GM19035 (cell line): ENCODE measurements around the gene KIAA1191.
"Not testable (repeated sequence)": the region's sequence is repeated elsewhere in the genome, so short reads cannot be mapped to it uniquely, and the experiment has no call there.

Experiments used
- ATAC-seq: cut with Tn5 transposase; IDR thresholded peaks from one replicate; pipeline ENCODE4 v1.9.1; 2021; ENCODE audit not compliant: unreplicated experiment

KIAA1191 gene, protein sequence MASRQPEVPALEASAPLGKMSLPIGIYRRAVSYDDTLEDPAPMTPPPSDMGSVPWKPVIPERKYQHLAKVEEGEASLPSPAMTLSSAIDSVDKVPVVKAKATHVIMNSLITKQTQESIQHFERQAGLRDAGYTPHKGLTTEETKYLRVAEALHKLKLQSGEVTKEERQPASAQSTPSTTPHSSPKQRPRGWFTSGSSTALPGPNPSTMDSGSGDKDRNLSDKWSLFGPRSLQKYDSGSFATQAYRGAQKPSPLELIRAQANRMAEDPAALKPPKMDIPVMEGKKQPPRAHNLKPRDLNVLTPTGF

DNA sequence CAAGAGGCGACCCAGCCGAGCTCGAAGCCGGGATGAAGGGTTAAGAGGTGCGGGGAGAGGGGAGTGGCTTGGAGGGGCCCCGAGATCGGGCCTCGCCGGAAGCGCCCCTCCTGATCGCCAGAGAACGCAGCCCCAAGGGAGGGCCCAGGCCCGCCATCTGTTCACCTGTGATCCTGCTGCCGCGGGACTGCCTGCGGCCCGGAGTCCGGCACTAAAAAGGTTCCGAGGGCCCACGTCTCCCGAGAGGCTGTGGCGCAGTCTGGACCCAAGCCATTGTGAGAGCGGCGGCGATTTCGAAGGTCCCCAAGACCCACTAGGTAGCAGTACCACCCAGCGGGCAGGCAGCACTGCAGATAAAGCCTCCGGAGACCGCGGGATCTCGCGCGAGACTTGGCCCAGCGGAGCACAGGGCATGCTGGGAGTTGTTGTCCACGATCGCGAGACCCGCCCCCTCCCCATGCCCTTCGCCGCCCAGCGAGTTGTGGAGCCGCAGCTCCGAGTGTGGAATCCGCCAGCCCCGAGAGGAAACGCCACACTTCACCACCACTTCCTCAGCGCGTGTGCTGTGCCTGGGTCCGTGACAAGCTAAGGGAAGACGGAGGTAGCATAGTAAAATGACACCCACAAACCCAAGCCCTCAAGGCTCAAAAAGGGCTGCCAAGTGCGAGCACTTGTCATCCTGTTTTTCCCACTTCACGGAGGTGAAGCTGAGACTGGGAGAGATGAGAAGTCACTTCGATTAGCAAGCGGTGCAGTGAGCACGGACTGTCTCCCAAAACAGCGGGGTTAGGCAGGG, at the start of gene KIAA1191:
TSS of gene KIAA1191 (minus strand) at position 328 of the 796 bp plus-strand sequence. CDS start 2,256 bp downstream, outside the sequence.
- ATAC-seq: peak; percentile 86

DNA sequence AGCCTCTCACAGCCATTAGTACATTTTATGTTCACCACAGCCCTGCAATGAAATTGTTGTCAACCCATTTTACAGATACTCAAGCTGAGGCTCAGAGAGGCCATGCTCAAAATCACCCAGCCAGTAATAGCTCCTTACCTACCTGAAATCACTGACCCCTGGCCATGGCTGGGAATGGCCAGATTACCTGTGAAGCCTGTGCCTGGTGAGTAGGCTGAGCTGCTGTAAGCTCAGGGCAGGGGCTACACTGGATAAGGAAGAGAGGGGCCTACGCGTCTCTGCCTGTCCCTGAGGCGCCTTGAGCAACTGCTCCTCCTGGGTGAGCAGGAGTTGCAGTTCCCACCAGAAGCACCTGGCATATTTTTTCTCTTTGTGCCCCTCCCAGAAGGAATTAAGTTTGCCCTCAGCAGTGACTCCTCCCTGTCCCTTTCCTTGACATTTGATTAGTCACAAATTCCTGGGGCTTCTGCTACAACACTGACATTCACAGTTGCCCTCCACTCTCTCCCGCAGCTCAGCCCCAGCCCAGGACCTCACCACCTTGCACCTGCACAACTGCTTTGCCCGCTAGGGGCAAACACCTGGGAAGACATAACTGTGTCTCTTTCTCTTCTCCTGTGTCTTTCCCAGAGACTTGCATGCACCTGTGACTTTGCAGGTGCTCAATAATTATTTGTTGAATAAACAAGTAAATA, 49.1 kb upstream of the KIAA1191 start:
- no peak for ATAC-seq

DNA sequence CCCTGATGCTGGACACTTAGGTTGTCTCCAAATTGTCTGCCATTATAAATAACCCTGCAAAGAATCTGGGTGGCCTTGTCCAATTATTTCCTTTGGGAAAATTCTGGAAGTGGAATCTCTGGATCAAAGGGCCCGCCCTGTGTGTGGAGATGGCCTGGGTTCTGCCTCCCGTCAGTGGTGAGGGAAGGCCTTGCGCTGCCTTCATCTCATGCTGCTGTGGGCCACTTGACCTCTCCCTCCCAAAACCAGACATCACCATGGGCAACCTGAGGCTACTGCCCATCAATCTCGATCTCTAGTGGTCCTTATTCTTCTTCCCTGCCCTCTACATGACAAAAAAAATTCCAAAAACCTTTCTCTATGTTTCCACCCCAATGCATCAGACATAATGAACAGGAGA, 48.2 kb upstream of the KIAA1191 start:
- ATAC-seq: no peak

DNA sequence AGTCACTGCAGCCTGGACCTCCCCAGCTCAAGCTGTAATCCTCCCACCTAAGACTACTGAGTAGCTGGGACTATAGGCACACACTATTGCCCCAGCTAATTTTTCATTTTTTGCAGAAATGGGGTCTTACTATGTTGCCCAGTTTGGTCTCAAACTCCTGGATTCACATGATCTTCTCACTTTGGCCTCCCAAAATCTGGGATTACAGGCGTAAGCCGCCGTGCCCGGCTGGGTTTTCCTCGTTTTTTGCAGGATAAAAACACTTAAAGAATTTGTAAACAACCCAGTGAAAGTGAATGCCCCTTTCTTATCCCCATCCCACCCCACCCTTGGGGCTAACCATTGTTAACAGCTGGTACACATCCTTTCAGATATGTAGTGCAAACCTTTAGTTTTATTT, 47.0 kb upstream of the KIAA1191 start:
- ATAC-seq: no peak

DNA sequence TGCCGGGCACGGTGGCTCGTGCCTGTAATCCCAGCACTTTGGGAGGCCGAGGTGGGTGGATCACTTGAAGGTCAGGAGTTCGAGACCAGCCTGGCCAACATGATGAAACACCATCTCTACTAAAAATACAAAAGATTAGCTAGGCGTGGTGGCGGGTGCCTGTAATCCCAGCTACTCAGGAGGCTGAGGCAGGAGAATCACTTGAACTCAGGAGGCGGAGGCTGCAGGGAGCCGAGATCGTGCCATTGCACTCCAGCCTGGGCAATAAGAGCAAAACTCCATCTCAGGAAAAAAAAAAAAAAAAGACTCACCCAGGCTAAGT, 46.6 kb upstream of the KIAA1191 start:
- ATAC-seq: not testable (repeated sequence)

DNA sequence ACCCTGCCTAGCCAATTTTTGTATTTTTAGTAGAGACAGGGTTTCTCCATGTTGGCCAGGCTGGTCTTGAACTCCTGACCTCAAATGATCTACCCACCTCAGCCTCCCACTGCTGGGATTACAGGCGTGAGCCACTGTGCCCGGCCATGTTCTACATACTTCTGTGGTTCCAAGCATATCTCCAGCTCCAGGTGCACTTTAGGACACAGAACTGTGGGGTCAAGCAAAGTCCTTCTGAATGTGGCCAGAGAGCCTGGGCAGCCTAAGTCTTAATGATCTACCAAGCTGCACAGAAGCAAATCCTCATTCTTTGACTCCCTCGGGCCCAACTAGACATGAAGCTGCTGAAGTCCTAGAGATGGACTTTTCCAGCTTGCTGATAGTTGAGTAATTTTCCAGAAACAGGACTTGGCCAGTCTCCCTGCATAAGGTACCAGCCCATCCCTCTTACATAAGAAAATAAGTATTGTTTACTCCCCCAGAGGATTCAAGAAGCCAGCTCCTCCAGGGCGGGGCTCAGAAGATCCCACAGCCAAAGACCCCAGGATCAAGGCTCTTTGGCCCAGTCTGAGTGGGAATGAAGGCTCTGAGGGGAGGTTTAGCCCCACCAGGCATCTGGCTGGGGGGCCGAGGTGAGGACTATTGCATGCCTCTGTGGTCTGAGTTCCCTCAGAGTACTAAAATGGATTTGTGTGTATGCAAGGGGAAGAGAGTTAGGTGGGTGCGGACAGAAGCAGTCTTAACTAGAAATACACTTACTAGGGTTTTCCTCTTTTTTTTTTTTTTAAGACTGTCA, 46.1 kb upstream of the KIAA1191 start:
- no peak for ATAC-seq

DNA sequence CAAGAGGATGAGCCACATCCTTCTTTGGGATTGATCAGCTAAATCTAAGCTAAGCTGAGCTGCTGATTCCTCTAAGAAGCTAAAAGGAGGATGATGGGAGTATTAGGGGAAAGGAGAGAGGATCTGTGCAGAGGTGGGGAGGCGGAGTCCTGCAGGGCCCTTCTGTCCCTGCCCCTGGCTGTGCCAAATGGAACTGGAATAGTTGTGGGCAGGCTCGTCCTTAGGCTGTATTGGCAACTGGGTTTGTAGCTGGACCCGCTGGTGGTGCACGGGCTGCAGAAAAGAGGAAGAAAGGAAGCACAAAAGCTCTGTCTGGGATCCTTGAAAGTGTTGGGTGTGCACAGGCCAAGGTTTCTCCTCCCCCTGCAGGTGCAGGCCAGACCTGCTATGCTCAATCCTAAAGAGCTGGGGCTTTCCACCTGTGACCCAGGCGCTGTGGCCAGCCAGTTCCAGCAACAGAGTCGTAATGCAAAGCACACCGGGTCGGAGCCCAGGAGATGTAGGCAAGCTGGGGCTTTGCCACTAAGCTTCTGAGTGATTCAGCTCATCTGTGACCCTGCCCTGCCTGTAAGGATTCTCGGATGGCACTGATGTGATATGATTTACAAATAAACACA, 45.0 kb upstream of the KIAA1191 start:
- ATAC-seq: no peak

DNA sequence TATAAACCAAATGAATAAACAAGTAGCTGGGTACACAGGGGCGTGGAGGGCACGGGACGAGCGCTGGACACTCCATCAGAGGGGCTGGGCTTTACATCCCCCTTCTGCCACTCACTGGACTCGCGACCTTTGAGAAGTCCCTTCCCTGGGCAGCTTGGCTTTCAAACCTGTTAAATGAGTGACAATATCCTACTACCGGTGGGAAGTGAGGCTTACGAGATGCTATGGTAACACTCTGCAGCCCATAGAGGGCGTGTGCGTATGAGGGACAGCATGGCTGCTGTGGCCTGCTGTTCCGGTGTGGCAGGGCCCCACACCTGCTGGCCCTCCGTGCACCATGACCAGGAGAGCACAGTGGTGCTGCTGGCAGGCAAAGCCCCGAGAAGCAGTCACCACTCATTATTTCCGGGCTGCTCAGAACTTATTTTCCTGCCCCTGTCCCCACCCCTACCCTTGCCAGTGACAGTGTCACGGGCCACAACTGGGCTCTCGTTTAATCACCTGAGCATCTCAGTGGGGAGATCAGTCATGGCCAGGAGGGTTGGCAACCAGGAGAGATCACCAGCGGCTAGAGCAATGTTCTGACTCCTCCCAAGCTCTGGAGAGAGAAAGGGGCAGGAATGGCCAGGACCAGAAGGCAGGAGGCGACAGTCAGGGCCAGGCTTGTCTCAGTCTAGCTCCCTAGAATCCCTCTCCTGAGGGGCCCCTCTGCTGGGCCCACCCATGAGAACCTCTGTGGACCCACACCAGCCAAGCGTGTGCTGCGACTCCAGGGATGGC, 44.3 kb upstream of the KIAA1191 start:
- ATAC-seq: no peak

DNA sequence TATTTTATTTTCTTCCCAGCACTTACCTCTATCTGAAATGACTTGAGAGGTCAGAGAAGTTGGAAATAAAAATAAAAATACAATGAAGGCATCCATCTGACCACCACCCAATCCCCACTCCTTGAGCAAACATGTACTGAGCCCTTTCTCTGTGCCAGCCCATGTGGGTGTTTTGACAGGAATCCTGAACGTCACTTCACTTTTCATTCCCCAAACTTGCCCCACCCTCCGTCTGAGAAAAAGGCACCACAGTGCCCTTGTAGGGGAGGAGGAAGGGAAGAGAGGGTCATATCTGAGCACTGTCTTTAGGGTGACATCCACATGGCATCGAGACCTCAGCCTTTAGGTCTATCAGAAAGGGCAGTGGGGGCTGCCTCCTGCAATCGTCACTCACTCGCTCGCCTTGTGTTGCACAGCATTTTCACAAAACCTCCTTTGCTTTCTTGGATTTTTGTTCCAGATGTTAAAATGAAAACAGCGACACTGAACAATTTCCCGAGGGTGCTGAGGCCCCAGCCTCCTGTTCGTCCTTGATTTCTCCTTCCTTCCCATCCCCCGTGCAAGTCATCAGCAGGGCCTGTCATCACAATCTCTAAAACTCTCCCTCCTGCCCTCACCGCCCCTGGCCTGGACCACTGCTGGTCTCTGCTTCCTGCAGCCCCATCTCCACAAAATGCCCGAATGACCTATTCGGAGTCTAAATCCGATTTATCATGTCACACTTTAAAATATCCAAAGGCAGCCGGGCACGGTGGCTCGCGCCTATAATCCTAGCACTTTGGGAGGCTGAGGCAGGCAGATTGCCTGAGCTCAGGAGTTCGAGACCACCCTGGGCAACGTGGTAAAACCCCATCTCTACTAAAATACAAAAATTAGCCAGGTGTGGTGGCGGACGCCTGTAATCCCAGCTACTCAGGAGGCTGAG, 40.0 kb upstream of the KIAA1191 start:
- ATAC-seq: no peak

DNA sequence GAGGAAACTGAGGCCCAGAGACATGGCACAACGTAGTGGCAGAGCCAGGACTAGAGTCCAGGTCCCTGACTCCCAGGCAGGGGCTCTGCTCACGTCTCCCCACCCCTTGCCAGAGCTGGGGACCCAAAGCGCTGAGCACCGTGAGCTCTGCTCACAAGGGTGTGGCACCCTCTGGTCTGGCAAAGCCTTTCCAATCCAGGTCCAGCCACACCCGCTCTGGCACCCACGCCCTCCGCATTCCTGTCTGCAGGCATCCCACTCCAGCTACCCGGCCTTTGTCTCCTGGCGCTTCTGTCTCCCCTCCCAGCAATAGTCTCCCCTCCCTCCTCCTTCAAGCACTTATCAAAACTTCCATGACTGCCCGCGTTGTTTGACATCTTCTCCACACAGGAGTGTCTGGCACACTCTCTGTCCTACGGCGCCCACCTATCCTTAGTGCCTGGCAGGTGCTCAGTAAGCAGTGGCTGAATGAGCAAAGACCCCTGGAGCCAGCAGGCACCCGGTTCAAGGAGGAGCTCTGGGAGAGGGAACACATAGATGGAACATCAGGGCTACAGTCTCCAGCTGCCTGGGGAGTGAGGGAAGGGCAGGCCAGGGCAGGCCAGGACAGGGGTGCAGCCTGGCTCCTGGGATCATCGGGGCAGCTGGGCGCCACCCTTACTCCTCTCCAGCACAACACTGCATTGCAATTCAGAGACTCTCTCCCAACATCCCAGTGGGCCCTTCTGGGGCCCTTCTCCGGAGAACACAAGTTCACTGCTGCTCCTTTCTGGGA, 39.0 kb upstream of the KIAA1191 start:
- no peak for ATAC-seq

DNA sequence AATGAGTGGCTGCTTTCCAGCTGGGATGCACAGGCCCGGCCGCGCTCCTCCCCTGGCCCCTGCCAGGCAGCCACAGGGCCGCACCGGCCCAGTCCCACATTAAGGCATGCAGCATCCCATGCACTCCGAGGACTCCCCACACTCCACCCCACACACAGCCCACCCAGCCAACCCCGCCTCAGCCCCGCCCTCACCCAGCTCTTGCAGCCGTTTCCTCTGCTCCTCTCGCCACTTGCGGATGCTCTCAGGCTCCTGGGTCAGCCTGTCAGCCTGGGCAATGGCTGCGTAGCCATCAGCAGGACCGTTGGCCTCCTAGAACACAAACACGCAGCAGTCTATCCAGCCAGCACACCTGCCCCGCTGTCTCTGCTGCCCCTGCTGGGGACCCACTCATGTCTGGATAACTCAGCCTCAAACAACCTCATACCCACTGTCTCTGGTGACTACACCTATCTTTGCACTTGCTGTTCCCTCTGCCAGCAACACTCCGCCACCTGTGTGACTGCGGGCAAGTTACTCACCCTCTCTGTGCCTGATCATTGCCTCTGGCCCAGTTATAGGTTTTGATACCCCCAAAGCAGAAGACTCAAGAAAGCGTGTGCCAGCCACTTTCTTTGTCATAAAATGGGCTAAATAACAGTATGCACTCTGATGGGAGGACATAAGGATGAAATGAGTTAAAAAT, 36.3 kb upstream of the KIAA1191 start:
- no peak for ATAC-seq

DNA sequence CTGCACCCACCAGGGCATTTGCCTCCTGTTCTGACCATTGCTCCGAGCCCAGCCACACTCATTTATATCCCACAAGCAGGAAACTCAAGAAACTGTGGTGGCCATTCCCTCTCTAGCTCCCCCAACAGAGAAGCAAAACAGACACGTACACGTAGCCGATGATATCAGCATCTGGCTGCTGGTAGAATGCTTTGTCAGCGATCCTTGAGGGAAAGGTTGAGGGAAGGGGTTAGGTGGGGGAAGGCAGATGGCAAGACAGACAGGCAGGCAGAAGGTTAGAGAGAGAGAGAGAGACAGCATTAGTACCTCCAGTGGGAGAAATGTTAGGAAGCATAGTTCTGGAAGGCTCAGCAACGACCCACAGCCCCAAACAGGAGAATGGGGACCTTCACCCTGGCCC, 34.8 kb upstream of the KIAA1191 start:
- no peak for ATAC-seq

DNA sequence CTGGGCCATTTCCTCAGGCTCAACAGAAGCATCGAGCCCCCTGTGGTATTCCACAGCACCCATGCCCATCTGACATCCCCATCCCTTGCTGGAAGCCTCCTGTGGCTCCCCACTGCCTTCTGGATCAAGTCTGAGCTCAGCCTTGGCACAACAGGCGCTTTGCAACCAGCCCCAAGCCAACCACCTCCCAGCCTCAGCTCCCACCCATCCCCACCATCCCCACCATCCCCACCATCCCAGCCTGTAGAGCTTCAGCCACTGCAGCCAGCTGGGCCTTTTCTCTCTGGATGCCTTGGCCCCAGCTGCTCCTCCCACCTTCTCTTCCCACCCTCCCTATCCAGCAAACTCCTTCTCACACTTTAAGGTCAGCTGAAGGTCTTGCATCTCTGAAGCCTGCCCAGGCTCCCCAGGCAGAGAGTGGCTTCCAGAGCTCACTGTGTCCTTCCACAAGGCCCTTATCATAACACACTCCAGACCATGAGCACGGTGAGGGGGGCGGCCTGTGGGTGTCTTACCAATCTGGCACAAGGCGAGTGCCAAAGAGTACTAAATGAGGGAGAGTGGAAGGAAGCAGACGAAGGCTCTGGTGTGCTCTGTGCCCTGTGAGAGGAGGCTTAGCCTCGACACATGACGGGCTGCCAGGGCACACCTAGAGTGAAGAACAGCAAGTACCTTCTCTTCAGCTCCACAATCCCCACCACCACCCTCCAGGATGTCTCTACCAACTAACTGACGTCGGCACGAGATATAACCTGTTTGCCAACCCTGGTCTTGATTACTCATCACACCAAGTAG, 33.5 kb upstream of the KIAA1191 start:
- no peak for ATAC-seq

DNA sequence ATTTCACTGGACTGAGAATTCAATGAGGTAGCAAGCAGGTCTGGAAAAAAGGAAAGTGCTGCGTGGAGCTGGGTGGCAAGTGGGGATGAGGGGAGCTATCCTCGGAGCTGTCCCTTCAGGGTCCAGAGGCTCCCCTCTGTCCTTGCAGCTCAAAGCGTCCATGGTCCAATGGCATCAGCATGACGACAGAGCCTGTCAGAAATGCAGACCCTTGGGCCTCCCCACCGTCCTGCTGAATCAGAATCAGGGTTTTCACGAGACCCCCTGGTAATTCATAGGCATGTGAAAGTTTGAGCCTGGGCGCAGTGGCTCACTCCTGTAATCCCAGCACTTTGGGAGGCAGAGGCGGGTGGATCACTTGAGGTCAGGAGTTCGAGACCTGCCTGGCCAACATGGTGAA, 32.5 kb upstream of the KIAA1191 start:
- no peak for ATAC-seq

DNA sequence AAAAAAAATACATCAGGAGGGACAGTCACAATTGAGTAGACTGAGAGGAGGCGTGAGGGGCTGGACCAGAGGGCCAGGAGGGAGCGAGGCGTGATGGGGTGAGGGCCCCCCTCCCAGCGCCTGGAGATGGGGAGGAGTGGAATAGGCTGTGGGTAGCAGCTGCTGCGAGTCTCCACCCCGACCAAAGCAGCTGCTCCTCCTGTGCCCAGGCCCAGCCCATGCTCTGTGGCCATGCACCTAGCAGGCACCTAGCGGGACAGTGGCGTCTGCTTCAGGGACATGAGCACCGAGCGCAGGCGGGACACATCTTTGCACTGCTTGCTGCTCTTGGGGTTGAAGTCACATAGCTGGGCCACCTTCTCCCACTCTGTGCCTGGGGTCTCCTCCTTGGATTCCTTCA, 31.0 kb upstream of the KIAA1191 start:
- no peak for ATAC-seq

DNA sequence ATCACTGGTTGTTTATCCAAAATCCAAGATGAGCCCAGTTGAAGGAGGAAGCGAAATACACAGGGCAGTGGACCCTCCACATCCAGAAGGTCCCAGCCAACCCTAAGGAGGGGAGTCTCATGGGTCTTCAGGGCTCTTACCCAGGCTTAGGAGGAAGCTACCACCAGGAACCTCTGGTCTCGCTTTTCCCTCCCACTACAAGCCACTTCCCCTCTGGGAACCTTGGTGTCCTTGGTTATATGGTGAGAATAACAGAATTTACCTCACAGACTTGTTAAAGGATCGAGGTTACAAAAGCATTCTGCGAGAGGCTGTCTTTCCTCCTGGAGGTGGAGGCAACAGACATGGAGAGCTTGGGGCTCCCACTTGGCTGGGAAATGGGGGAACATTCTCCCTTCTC, 30.4 kb upstream of the KIAA1191 start:
- no peak for ATAC-seq

DNA sequence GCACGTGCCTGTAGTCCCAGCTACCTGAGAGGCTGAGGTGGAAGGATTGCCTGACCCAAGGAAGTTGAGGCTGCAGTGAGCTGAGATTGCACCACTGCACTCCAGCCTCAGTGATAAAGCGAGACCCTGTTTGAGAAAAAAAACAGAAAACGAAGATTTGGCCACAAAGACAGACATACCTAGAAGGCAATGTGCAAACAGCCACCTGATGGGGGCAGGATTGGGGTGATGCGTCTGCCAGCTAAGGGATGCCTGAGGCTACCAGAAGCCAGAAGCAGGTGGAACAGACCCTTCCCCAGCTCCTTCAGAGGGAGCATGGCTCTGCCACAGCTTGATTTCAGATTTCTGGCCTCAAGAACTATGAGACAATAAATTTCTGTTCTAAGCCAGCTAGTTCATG, 29.9 kb upstream of the KIAA1191 start:
- no peak for ATAC-seq
